IPS-18c (cell line): ENCODE data around the gene PALB2.
A peak's percentile ranks its signal among the peaks of the same experiment; 100 is the strongest.

Experiments
- H3K4me3 ChIP-seq: 2 replicates; pipeline ENCODE4 v1.7.0; 2013; ENCODE audit warnings: low read depth, mild to moderate bottlenecking, low read length, moderate library complexity; ENCODE audit not compliant: insufficient read depth
- H3K9me3 ChIP-seq: one replicate; pipeline ENCODE4 v1.6.1; 2013; ENCODE audit warnings: mild to moderate bottlenecking, low read length, moderate library complexity; ENCODE audit not compliant: control insufficient read depth, insufficient read depth

PALB2 gene

DNA sequence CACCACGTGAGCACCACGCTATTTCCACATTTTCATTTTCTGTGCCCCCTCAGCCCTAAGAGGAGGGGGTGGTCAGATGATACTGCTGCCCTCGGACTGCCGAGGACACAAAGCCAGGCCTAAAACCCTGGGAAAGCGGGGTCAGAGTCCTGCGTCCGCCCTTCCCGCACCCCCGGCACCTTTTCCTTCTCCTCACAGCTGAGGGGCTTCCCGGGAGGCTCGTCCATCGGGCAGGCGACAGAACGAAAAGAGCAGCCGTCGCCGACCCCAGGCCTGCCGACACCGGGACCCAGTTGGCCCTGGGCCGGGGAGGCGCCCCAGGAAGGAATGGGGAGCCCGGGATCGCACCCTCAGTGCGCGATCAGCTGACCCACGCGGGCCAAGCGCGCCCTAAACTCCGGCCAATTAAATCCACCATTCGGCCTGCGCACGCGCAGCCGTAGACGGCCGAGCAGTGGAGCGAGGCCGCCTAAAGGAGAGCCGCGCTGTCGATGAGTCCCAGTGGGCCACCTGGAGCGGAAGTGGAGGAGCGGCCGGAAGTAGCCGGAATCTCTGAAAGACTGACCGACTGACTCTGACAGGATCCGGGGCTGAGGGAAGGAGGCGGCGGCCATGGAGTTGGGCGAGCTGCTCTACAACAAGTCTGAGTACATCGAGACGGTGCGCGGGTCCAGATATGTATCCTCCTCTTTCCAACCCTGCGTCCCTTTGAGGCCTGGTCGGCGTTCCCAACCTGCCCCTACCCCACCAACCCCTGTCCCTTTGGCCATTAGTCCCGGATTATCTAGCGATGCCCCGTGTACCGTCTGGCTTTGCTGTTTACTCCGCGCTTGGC lies at the start of gene PALB2, which contains the start of gene DCTN5:
Gene PALB2 (minus strand): TSS at position 380 of the 835 bp plus-strand sequence. CDS start 153 bp downstream, at position 227.
Gene DCTN5 (plus strand): TSS at position 536 of the 835 bp plus-strand sequence. CDS start 77 bp downstream, at position 613.
- peak within 1 kb of the TSS; percentile 97 for H3K4me3 ChIP-seq
- no peaks in the 10 kb centered on the region for H3K9me3 ChIP-seq

DNA sequence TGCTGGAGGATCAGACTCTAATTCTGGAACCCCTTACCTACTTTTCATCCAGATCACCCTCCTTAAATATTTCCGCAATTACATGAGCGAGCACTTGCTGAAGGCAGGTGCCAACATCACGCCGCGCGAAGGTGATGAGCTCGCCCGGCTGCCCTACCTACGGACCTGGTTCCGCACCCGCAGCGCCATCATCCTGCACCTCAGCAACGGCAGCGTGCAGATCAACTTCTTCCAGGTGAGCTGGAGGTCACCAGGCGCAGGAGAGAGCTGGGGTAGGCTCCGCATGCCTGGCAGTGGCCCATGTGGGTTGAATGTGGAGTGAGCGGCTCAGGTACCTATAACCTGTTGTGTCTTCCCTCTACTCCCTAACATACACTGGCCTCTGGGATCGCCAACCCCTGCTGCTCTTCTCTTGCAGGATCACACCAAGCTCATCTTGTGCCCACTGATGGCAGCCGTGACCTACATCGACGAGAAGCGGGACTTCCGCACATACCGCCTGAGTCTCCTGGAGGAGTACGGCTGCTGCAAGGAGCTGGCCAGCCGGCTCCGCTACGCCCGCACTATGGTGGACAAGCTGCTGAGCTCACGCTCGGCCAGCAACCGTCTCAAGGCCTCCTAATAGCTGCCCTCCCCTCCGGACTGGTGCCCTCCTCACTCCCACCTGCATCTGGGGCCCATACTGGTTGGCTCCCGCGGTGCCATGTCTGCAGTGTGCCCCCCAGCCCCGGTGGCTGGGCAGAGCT lies 48.5 kb upstream of the PALB2 start:
- Histone ChIP-seq H3K9me3 (no peaks in the 10 kb centered on the region), H3K4me3 (no peak overlapping the region)

DNA sequence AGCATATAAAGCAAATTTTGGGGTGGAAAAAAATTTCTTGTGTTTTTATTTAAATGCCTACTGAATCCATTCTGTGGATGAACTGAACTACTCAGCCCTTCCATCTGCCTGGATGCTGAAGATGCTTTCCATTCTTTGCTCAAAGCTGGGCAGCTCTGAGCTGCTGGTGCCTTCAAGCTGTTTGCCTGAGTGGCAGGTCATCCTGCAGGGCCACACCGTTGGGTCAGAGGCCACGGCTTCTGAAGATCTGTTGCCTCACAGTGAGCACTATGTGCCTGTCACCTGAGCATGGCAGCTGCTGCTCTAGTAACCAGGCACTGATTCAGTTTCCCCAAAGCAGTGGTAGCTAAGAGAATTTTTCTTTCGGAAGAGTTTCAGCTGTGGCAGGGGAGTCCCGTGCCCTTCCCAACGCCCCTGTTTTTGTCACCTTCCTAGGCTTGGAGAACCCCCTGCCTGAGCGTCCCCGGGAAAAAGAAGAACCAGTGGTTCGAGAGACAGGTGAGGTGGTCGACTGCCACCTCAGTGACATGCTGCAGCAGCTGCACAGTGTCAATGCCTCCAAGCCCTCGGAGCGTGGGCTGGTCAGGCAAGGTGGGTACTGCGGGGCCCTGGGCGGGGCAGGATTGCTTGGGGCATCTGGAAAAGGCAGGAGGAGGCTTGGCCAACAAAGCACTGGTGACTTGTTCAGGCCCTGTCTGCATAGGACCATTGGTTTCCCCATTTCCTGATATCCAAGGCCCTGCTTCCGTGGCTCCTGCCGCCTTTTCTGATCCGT lies 46.1 kb upstream of the PALB2 start:
- Histone ChIP-seq H3K4me3 (no peak overlapping the region), H3K9me3 (no peaks in the 10 kb centered on the region)

- no peak overlapping the region for H3K4me3 ChIP-seq
- no peaks in the 10 kb centered on the region for H3K9me3 ChIP-seq
Observed at GRCh38 chr16:23683487-23683886, 42.4 kb upstream of the PALB2 start.

DNA sequence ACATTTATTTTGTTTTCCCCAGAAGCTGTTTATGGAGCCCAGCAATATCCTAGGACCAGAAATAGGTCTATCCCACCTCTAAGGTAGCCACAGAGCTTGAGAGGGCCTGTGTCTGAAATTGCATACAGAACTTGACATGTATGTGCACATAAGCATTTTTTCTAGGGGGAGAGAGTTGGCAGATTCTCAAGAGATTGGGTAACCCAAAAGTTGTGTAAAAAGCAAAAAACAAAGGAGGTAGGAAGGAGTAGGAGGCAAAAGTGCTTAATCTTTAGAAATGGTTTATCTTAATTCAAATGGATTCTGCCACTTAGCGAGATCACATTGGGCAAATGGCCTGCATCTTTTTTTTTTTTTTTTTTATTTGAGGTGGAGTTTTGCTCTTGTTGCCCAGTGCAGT lies 41.1 kb upstream of the PALB2 start:
- Histone ChIP-seq H3K9me3 (no peaks in the 10 kb centered on the region), H3K4me3 (no peak overlapping the region)

GRCh38 chr16:23679986-23680336 lies 38.9 kb upstream of the PALB2 start:
- Histone ChIP-seq H3K4me3 (peak overlapping the region; percentile 95), H3K9me3 (no peaks in the 10 kb centered on the region)

- Histone ChIP-seq H3K4me3 (peak overlapping the region; percentile 95), H3K9me3 (no peaks in the 10 kb centered on the region)
Observed at GRCh38 chr16:23679274-23679985, 38.3 kb upstream of the PALB2 start.

GRCh38 chr16:23678430-23679273 lies 37.5 kb upstream of the PALB2 start, which contains the start of gene PLK1:
Gene PLK1 (plus strand): TSS chr16:23678889. CDS start chr16:23678933, 44 bp downstream.
- no peaks in the 10 kb centered on the region for H3K9me3 ChIP-seq

DNA sequence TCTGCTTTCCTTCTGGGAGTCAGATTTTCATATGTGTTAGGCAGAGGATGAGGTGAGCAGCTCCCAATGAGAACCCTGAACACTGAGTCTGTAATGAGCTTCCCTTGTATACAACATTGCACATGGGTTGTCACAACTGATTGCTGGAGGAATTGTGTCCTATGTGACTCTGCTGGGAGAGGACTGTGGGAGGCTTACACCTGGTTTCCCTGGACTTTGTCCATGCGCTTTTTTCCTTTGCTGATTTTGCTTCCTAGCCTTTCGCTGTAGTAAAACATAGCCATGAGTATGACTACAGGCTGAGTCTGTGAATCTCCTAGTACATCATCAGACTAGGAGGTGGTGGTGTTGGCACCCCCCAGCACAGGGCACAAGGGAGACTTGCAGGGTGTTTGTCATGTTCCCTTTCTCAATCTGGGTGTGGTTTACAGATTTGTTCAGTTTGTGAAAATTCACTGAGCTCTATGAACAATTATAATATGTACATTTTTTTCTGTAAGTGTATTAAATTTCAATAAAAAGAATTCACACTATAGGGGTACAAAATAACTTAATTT lies 35.9 kb upstream of the PALB2 start:
- H3K4me3 ChIP-seq: no peak overlapping the region
- no peaks in the 10 kb centered on the region for H3K9me3 ChIP-seq

More at GRCh38 chr16:23678430-23679273, 37.5 kb upstream of the PALB2 start, which contains the start of gene PLK1:
- peak within 1 kb of the TSS; percentile 95 for H3K4me3 ChIP-seq

- Histone ChIP-seq H3K4me3 (no peak overlapping the region), H3K9me3 (no peaks in the 10 kb centered on the region)
Observed at GRCh38 chr16:23673971-23674614, 33.0 kb upstream of the PALB2 start.

DNA sequence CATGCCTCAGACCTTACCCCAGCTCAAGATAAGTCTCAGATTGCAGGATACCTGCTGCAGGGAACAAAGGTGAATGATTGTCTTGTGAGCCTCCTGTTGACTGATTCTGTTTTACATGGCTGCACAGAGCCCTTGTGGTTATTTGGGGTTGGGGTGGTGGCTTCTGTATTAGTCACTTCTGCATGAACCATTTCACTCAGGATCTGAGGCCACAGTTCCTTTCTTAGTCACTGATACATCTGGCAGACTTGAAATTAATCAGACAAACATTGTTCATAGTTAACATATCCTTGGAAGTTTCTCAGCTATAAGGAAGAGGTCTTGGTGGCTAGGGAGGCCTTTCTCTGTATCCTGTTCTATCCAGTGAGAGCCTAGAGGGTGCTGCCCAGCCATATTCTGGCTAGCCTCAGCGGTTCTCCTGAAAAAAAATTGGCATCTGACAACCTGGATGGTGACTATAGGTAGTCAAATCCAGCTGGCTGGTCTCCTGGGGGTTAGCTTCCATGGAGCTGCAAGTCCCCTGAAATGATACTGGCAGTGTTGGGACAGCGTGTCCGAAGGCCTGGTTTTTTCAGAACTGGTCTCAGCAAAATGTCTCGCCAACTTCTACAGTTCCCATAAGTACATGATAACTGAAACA lies 29.1 kb upstream of the PALB2 start:
- no peak overlapping the region for H3K4me3 ChIP-seq
- H3K9me3 ChIP-seq: no peaks in the 10 kb centered on the region

- Histone ChIP-seq H3K4me3 (no peak overlapping the region), H3K9me3 (no peaks in the 10 kb centered on the region)
Observed at GRCh38 chr16:23668873-23669272, 27.8 kb upstream of the PALB2 start.

GRCh38 chr16:23668225-23668624 lies 27.1 kb upstream of the PALB2 start:
- Histone ChIP-seq H3K9me3 (no peaks in the 10 kb centered on the region), H3K4me3 (no peak overlapping the region)

- Histone ChIP-seq H3K4me3 (no peak overlapping the region), H3K9me3 (no peaks in the 10 kb centered on the region)
Observed at GRCh38 chr16:23667355-23667659, 26.2 kb upstream of the PALB2 start.
